Naive B cell (primary cell): ENCODE measurements around the gene SAC3D1. TPM values are rescaled to one million over a fixed set of nuclear protein-coding genes. Genes with fewer than 3 reads are reported as not detected.
"Not testable (repeated sequence)": the region's sequence is repeated elsewhere in the genome, so short reads cannot be mapped to it uniquely, and the experiment has no call there.

Source experiments
- ATAC-seq, 2 donors: fragments of 150-1000 bp; cut with Tn5 transposase; 2 replicates each; pipeline ENCODE4 v1.10.0; 2021; ENCODE audit warnings: low read depth in 2 of 2, mild to moderate bottlenecking in 2 of 2, moderate library complexity in 2 of 2
- DNase-seq: peaks from one replicate; pipeline ENCODE4 v3.0.0; 2022
- H3K27ac Mint-ChIP-seq, 6 donors: one replicate each; pipeline ENCODE4 v1.8.0; 2020 to 2022; ENCODE audit warnings: mild to moderate bottlenecking in 6 of 6, mixed read lengths in 6 of 6, moderate library complexity in 5 of 6, inconsistent platforms in 2 of 6
- H3K27me3 Mint-ChIP-seq, 3 donors: one replicate each; pipeline ENCODE4 v1.8.0; 2021 to 2022; ENCODE audit warnings: mixed read lengths in 3 of 3, mild to moderate bottlenecking in 1 of 3
- H3K36me3 Mint-ChIP-seq, 2 donors: one replicate each; pipeline ENCODE4 v1.8.0; 2020 to 2022; ENCODE audit warnings: mixed read lengths in 2 of 2, inconsistent platforms in 1 of 2, mild to moderate bottlenecking in 1 of 2
- H3K4me1 Mint-ChIP-seq, 3 donors: one replicate each; pipeline ENCODE4 v1.8.0; 2020 to 2022; ENCODE audit warnings: mixed read lengths in 3 of 3, inconsistent platforms in 1 of 3, mild to moderate bottlenecking in 1 of 3, moderate library complexity in 1 of 3
- H3K4me3 Mint-ChIP-seq, 8 donors: one replicate each; pipeline ENCODE4 v1.8.0; 2020 to 2022; ENCODE audit warnings: mild to moderate bottlenecking in 8 of 8, mixed read lengths in 8 of 8, moderate library complexity in 8 of 8, inconsistent platforms in 2 of 8
- H3K9me3 Mint-ChIP-seq, 7 donors: one replicate each; pipeline ENCODE4 v1.8.0; 2020 to 2022; ENCODE audit warnings: mixed read lengths in 7 of 7, mild to moderate bottlenecking in 5 of 7, inconsistent platforms in 2 of 7, moderate library complexity in 1 of 7
- polyA plus RNA-seq, 6 donors: library from polyadenylated mRNA; unstranded; fragments of 300-500 nt; fragmentation: Illumina TruSeq; gene quantifications; one replicate each; pipeline ENCODE4 v1.2.3, GENCODE V29; 2021; ENCODE audit warnings: low read depth in 6 of 6

SAC3D1 gene
- polyA plus RNA-seq, 6 donors from 2014 or later, result 4.7 to 9.6 (median 6.4) TPM

- DNase-seq, result peak; percentile 92
- H3K4me1 Mint-ChIP-seq, result peaks cover 29 to 44% (median 41%) of the 10 kb centered on the region in 3 donors
- peak; percentile 76 to 78 for ATAC-seq
- H3K4me3 Mint-ChIP-seq, result peak overlapping the region; percentile 87 to 98 (median 94)
- H3K27me3 Mint-ChIP-seq, result no peaks in the 10 kb centered on the region
- H3K27ac Mint-ChIP-seq, result peak overlapping the region; percentile 94 to 99 (median 99)
- no peaks in the 10 kb centered on the region for H3K9me3 Mint-ChIP-seq
- no peaks in the 10 kb centered on the region for H3K36me3 Mint-ChIP-seq
These were observed 27.7 kb upstream of the SAC3D1 start for GRCh38 chr11:65013130-65013887.

GRCh38 chr11:65013888-65014725, 26.9 kb upstream of the SAC3D1 start, which contains the start of gene ARL2:
TSS of gene ARL2 (plus strand) at chr11:65014160. CDS start at chr11:65014208, 48 bp downstream.
- Mint-ChIP-seq H3K27ac (peak within 1 kb of the TSS; percentile 94 to 99 (median 99)), H3K9me3 (no peaks in the 10 kb centered on the region), H3K4me3 (peak within 1 kb of the TSS; percentile 87 to 98 (median 94)), H3K27me3 (no peaks in the 10 kb centered on the region), H3K4me1 (peaks cover 29 to 44% (median 41%) of the 10 kb centered on the region in 3 donors), H3K36me3 (no peaks in the 10 kb centered on the region)
- peak; percentile 76 to 78 for ATAC-seq
- peak; percentile 93 for DNase-seq

GRCh38 chr11:65014726-65015227, 26.2 kb upstream of the SAC3D1 start:
- Mint-ChIP-seq H3K36me3 (no peaks in the 10 kb centered on the region), H3K9me3 (no peaks in the 10 kb centered on the region), H3K4me1 (peaks cover 29 to 46% (median 41%) of the 10 kb centered on the region in 3 donors), H3K4me3 (peak overlapping the region; percentile 84 to 94 (median 89)), H3K27me3 (no peaks in the 10 kb centered on the region), H3K27ac (peak overlapping the region in 5 of 6 donors; percentile 59 to 94 (median 89))
- ATAC-seq, result no peak
- DNase-seq, result no peak

- no peak for DNase-seq
- H3K27me3 Mint-ChIP-seq, result no peaks in the 10 kb centered on the region
- no peaks in the 10 kb centered on the region for H3K36me3 Mint-ChIP-seq
- no peaks in the 10 kb centered on the region for H3K9me3 Mint-ChIP-seq
- no peak for ATAC-seq
- H3K4me3 Mint-ChIP-seq, result peak overlapping the region in 4 of 8 donors; percentile 6 to 85 (median 50)
- H3K4me1 Mint-ChIP-seq, result peaks cover 29 to 46% (median 41%) of the 10 kb centered on the region in 3 donors
- peak overlapping the region in 1 of 6 donors; percentile 32 for H3K27ac Mint-ChIP-seq
These were observed 24.3 kb upstream of the SAC3D1 start for GRCh38 chr11:65016705-65017104.

- no peaks in the 10 kb centered on the region for H3K36me3 Mint-ChIP-seq
- H3K9me3 Mint-ChIP-seq, result no peaks in the 10 kb centered on the region
- DNase-seq (no peak), ATAC-seq (no peak)
- H3K27ac Mint-ChIP-seq, result no peak overlapping the region
- H3K4me3 Mint-ChIP-seq, result peak overlapping the region in 1 of 8 donors; percentile 73
- no peaks in the 10 kb centered on the region for H3K27me3 Mint-ChIP-seq
- H3K4me1 Mint-ChIP-seq, result peaks cover 26 to 44% (median 38%) of the 10 kb centered on the region in 3 donors
These were observed 23.1 kb upstream of the SAC3D1 start for GRCh38 chr11:65017937-65018336.

GRCh38 chr11:65019824-65020223, 21.2 kb upstream of the SAC3D1 start:
- Mint-ChIP-seq H3K9me3 (no peaks in the 10 kb centered on the region), H3K4me3 (no peak overlapping the region), H3K36me3 (no peaks in the 10 kb centered on the region), H3K27me3 (no peaks in the 10 kb centered on the region), H3K27ac (peak overlapping the region in 2 of 6 donors; percentile 15 to 63), H3K4me1 (peaks cover 20 to 34% (median 26%) of the 10 kb centered on the region in 3 donors)
- no peak for ATAC-seq
- no peak for DNase-seq

GRCh38 chr11:65021003-65021402, 20.0 kb upstream of the SAC3D1 start:
- H3K4me3 Mint-ChIP-seq, result no peak overlapping the region
- DNase-seq, result no peak
- no peaks in the 10 kb centered on the region for H3K9me3 Mint-ChIP-seq
- H3K27me3 Mint-ChIP-seq, result no peaks in the 10 kb centered on the region
- H3K4me1 Mint-ChIP-seq, result peaks cover 11 to 24% (median 15%) of the 10 kb centered on the region in 3 donors
- no peak for ATAC-seq
- H3K36me3 Mint-ChIP-seq, result no peaks in the 10 kb centered on the region
- H3K27ac Mint-ChIP-seq, result no peak overlapping the region

- DNase-seq, result no peak
- ATAC-seq, result no peak
- peaks cover 6 to 21% (median 10%) of the 10 kb centered on the region in 3 donors for H3K4me1 Mint-ChIP-seq
- no peaks in the 10 kb centered on the region for H3K36me3 Mint-ChIP-seq
- H3K27me3 Mint-ChIP-seq, result no peaks in the 10 kb centered on the region
- no peaks in the 10 kb centered on the region for H3K9me3 Mint-ChIP-seq
- H3K4me3 Mint-ChIP-seq, result no peak overlapping the region
- no peak overlapping the region for H3K27ac Mint-ChIP-seq
These were observed 19.5 kb upstream of the SAC3D1 start for GRCh38 chr11:65021509-65021908.

GRCh38 chr11:65023502-65023901, 17.5 kb upstream of the SAC3D1 start:
- DNase-seq, result not testable (repeated sequence)

GRCh38 chr11:65026810-65027209, 14.2 kb upstream of the SAC3D1 start:
- Mint-ChIP-seq H3K36me3 (no peaks in the 10 kb centered on the region), H3K4me3 (peak overlapping the region; percentile 76 to 93 (median 88)), H3K27me3 (no peaks in the 10 kb centered on the region), H3K27ac (peak overlapping the region in 4 of 6 donors; percentile 85 to 93 (median 86)), H3K9me3 (no peaks in the 10 kb centered on the region), H3K4me1 (peaks cover 13 to 24% (median 15%) of the 10 kb centered on the region in 3 donors)
- DNase-seq (no peak), ATAC-seq (no peak)

More at GRCh38 chr11:65023502-65023901, 17.5 kb upstream of the SAC3D1 start:
- H3K9me3 Mint-ChIP-seq, H3K27me3 Mint-ChIP-seq, H3K4me3 Mint-ChIP-seq, H3K36me3 Mint-ChIP-seq, ATAC-seq, H3K27ac Mint-ChIP-seq: not testable (repeated sequence)
- H3K4me1 Mint-ChIP-seq, result peaks cover 13 to 23% (median 15%) of the 10 kb centered on the region in 3 donors

GRCh38 chr11:65027213-65028067, 13.6 kb upstream of the SAC3D1 start, which contains the start of gene SNX15:
TSS of gene SNX15 (plus strand) at chr11:65027439. CDS start at chr11:65027538, 99 bp downstream.
- H3K4me3 Mint-ChIP-seq, result peak within 1 kb of the TSS; percentile 76 to 93 (median 88)
- no peaks in the 10 kb centered on the region for H3K9me3 Mint-ChIP-seq
- H3K4me1 Mint-ChIP-seq, result peaks cover 13 to 24% (median 15%) of the 10 kb centered on the region in 3 donors
- H3K27ac Mint-ChIP-seq, result peak within 1 kb of the TSS; percentile 36 to 93 (median 86)
- DNase-seq, result peak; percentile 94
- no peaks in the 10 kb centered on the region for H3K27me3 Mint-ChIP-seq
- ATAC-seq, result peak; percentile 83 to 90
- H3K36me3 Mint-ChIP-seq, result no peaks in the 10 kb centered on the region

GRCh38 chr11:65032216-65032615, 8.8 kb upstream of the SAC3D1 start:
- no peaks in the 10 kb centered on the region for H3K27me3 Mint-ChIP-seq
- DNase-seq (no peak), ATAC-seq (no peak)
- no peaks in the 10 kb centered on the region for H3K9me3 Mint-ChIP-seq
- no peaks in the 10 kb centered on the region for H3K36me3 Mint-ChIP-seq
- peaks cover 8 to 16% (median 10%) of the 10 kb centered on the region in 3 donors for H3K4me1 Mint-ChIP-seq
- no peak overlapping the region for H3K27ac Mint-ChIP-seq
- no peak overlapping the region for H3K4me3 Mint-ChIP-seq
